Measurements from ENCODE around the gene TMEM236. TPM values are rescaled to one million over a fixed set of nuclear protein-coding genes. Genes with fewer than 3 reads are reported as not detected.

The TMEM236 gene
- total RNA-seq, 1 experiment from 2014 or later = 0.24 TPM

DNA sequence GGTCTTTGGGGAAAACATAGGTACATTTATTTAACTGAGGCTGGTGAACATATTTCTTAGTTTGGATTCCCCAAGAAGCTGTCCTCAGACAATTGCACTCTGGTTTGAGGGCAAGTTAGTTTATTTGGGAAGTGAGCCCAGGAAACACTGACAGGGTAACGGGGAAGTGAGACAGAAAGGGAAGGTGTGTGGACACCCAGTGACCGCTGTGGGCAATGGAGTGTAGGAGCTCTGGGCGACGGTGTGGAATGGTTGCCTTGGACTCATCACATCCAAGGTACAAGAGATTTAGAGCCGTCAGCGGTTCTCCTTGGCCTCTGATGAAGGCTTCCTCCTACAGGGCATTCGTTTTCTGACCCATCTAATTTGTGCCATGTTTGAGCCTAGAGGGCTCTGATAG is 64.2 kb downstream of the TMEM236 start:
- POLR2A ChIA-PET (ENCODE audit: unreplicated experiment) = no interaction called here
- H3F3A ChIP-seq (ENCODE audit: insufficient read depth, low read depth) = no peaks in the 10 kb centered on the region
- no peaks in the 10 kb centered on the region for H3K9me2 ChIP-seq (ENCODE audit: insufficient read depth)
- intact Hi-C loops (cut with micrococcal nuclease; ENCODE audit: unreplicated experiment) = no loop called here
- CTCF ChIA-PET = no interaction called here
- H3K27me3 ChIP-seq (ENCODE audit: insufficient read depth, low read depth) = no peaks in the 10 kb centered on the region
- H3K4me3 ChIP-seq = no peak overlapping the region
- H3K27ac ChIP-seq = no peak overlapping the region
- H3K4me2 ChIP-seq = no peak overlapping the region
- no peak for TF ChIP-seq EZH2 (IDR thresholded peaks at IDR 0.05; ENCODE audit: low read depth)
- TF ChIP-seq, protein P1, sequence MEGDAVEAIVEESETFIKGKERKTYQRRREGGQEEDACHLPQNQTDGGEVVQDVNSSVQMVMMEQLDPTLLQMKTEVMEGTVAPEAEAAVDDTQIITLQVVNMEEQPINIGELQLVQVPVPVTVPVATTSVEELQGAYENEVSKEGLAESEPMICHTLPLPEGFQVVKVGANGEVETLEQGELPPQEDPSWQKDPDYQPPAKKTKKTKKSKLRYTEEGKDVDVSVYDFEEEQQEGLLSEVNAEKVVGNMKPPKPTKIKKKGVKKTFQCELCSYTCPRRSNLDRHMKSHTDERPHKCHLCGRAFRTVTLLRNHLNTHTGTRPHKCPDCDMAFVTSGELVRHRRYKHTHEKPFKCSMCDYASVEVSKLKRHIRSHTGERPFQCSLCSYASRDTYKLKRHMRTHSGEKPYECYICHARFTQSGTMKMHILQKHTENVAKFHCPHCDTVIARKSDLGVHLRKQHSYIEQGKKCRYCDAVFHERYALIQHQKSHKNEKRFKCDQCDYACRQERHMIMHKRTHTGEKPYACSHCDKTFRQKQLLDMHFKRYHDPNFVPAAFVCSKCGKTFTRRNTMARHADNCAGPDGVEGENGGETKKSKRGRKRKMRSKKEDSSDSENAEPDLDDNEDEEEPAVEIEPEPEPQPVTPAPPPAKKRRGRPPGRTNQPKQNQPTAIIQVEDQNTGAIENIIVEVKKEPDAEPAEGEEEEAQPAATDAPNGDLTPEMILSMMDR (conservative IDR thresholded peaks at IDR 0.05) = no peak
- H3K9me3 ChIP-seq (ENCODE audit: insufficient read depth, low read depth) = no peaks in the 10 kb centered on the region
- no peak overlapping the region for H2AFZ ChIP-seq
- no peak for DNase-seq
- no peaks in the 10 kb centered on the region for H3K36me3 ChIP-seq (ENCODE audit: low read depth)
- BruUV-seq (replicated peaks) = no TSS peak
- no peaks in the 10 kb centered on the region for H4K20me1 ChIP-seq (ENCODE audit: insufficient read depth)
- no peaks in the 10 kb centered on the region for H3K4me1 ChIP-seq (replicated peaks; ENCODE audit: insufficient read depth)
- H3K79me2 ChIP-seq (ENCODE audit: low read depth) = no peaks in the 10 kb centered on the region

DNA sequence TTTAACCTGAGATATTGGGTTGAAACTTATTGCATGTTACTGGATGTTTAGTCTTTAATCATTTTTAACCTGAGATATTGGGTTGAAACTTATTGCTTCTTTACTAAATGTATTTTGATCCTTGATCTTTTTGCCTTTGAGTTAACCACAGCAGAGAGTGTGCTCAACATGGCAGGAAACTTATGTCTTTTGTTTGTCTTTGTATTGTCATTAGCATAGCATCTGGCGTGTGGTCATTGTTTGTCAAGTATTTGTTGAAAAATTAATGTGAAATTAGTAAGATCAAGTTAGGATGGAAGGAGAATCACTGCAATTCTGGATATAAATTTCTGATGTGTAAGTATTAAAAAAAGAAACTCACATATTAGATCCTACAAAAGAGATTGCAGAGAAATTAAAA is 65.3 kb downstream of the TMEM236 start:
- no peaks in the 10 kb centered on the region for H3K27me3 ChIP-seq (ENCODE audit: insufficient read depth, low read depth)
- no peaks in the 10 kb centered on the region for H3K36me3 ChIP-seq (ENCODE audit: low read depth)
- H2AFZ ChIP-seq = no peak overlapping the region
- no peaks in the 10 kb centered on the region for H3K4me1 ChIP-seq (replicated peaks; ENCODE audit: insufficient read depth)
- no peaks in the 10 kb centered on the region for H3K79me2 ChIP-seq (ENCODE audit: low read depth)
- TF ChIP-seq EZH2 (IDR thresholded peaks at IDR 0.05; ENCODE audit: low read depth) = no peak
- TF ChIP-seq, protein P1 (conservative IDR thresholded peaks at IDR 0.05) = no peak
- H3K9me3 ChIP-seq (ENCODE audit: insufficient read depth, low read depth) = no peaks in the 10 kb centered on the region
- CTCF ChIA-PET = no interaction called here
- no peak for DNase-seq
- no peak overlapping the region for H3K4me2 ChIP-seq
- no peaks in the 10 kb centered on the region for H4K20me1 ChIP-seq (ENCODE audit: insufficient read depth)
- intact Hi-C loops (cut with micrococcal nuclease; ENCODE audit: unreplicated experiment) = no loop called here
- no TSS peak for BruUV-seq (replicated peaks)
- H3F3A ChIP-seq (ENCODE audit: insufficient read depth, low read depth) = no peaks in the 10 kb centered on the region
- H3K4me3 ChIP-seq = no peak overlapping the region
- POLR2A ChIA-PET (ENCODE audit: unreplicated experiment) = no interaction called here
- no peak overlapping the region for H3K27ac ChIP-seq
- no peaks in the 10 kb centered on the region for H3K9me2 ChIP-seq (ENCODE audit: insufficient read depth)

DNA sequence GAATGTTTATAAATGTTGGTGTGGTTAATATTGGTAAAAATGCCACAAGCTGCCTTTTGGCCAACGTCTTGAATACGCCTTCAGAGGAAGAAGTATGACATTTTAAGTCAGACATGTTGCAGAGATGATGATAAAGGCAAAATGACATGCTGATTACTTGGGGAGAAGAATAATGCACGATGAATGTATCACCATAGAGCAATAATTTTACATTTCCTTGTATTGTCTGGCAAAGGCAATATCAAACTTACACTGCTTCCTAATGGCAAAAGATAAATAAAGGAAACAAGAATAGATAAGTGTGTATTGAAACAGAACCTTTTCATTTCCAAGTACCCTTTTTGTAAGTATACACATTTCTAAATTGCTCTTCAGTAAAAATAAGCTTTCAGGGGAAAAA is 65.8 kb downstream of the TMEM236 start:
- no peaks in the 10 kb centered on the region for H3K4me1 ChIP-seq (replicated peaks; ENCODE audit: insufficient read depth)
- no peak overlapping the region for H3K27ac ChIP-seq
- BruUV-seq (replicated peaks) = no TSS peak
- DNase-seq = no peak
- H3K4me3 ChIP-seq = no peak overlapping the region
- no peak for TF ChIP-seq EZH2 (IDR thresholded peaks at IDR 0.05; ENCODE audit: low read depth)
- TF ChIP-seq, protein P1 (conservative IDR thresholded peaks at IDR 0.05) = no peak
- ChIA-PET POLR2A (ENCODE audit: unreplicated experiment) (no interaction called here), CTCF (no interaction called here)
- intact Hi-C loops (cut with micrococcal nuclease; ENCODE audit: unreplicated experiment) = no loop called here
- no peaks in the 10 kb centered on the region for H3F3A ChIP-seq (ENCODE audit: insufficient read depth, low read depth)
- H4K20me1 ChIP-seq (ENCODE audit: insufficient read depth) = no peaks in the 10 kb centered on the region
- H3K9me2 ChIP-seq (ENCODE audit: insufficient read depth) = no peaks in the 10 kb centered on the region
- H3K4me2 ChIP-seq = no peak overlapping the region
- no peaks in the 10 kb centered on the region for H3K79me2 ChIP-seq (ENCODE audit: low read depth)
- no peaks in the 10 kb centered on the region for H3K9me3 ChIP-seq (ENCODE audit: insufficient read depth, low read depth)
- H3K27me3 ChIP-seq (ENCODE audit: insufficient read depth, low read depth) = no peaks in the 10 kb centered on the region
- no peak overlapping the region for H2AFZ ChIP-seq
- H3K36me3 ChIP-seq (ENCODE audit: low read depth) = no peaks in the 10 kb centered on the region

Data from PC-9 (cell line).